Measurements from ENCODE around the gene NIPBL.

NIPBL gene

GRCh38 chr5:36874465-36874864 lies 2.1 kb upstream of the NIPBL start:
- peak overlapping the region; percentile 98 for H3K4me3 ChIP-seq (ENCODE audit: low read depth, low read length)
- no peak for DNase-seq (ENCODE audit: low read depth)
- TF ChIP-seq CTCF (IDR thresholded peaks at IDR 0.05; ENCODE audit: low read depth, low read length, missing control alignments): no peak

GRCh38 chr5:36875051-36875789 lies 1.3 kb upstream of the NIPBL start:
- DNase-seq (ENCODE audit: low read depth): no peak
- H3K4me3 ChIP-seq (ENCODE audit: low read depth, low read length): peak overlapping the region; percentile 98

GRCh38 chr5:36875790-36876298 lies 725 bp upstream of the NIPBL start:
- peak overlapping the region; percentile 98 for H3K4me3 ChIP-seq (ENCODE audit: low read depth, low read length)
- DNase-seq (ENCODE audit: low read depth): no peak
- peak; percentile 67 for TF ChIP-seq CTCF (IDR thresholded peaks at IDR 0.05; ENCODE audit: low read depth, low read length, missing control alignments)

More at GRCh38 chr5:36875051-36875789, 1.3 kb upstream of the NIPBL start:
- no peak for TF ChIP-seq CTCF (IDR thresholded peaks at IDR 0.05; ENCODE audit: low read depth, low read length, missing control alignments)

- TF ChIP-seq CTCF (IDR thresholded peaks at IDR 0.05; ENCODE audit: low read depth, low read length, missing control alignments): no peak
- H3K4me3 ChIP-seq (ENCODE audit: low read depth, low read length): peak overlapping the region; percentile 80
- DNase-seq (ENCODE audit: low read depth): no peak
Measured at GRCh38 chr5:36876965-36877666, 547 bp downstream of the NIPBL start.

GRCh38 chr5:36877667-36878391 lies 1.3 kb downstream of the NIPBL start:
- no peak for DNase-seq (ENCODE audit: low read depth)
- TF ChIP-seq CTCF (IDR thresholded peaks at IDR 0.05; ENCODE audit: low read depth, low read length, missing control alignments): no peak
- peak overlapping the region; percentile 80 for H3K4me3 ChIP-seq (ENCODE audit: low read depth, low read length)

- TF ChIP-seq CTCF (IDR thresholded peaks at IDR 0.05; ENCODE audit: low read depth, low read length, missing control alignments): no peak
- peak overlapping the region; percentile 80 for H3K4me3 ChIP-seq (ENCODE audit: low read depth, low read length)
- no peak for DNase-seq (ENCODE audit: low read depth)
Measured at GRCh38 chr5:36878392-36879082, 2.0 kb downstream of the NIPBL start.
